ENCODE measurements around the gene PFN1. TPM values are rescaled to one million over a fixed set of nuclear protein-coding genes. Genes with fewer than 3 reads are reported as not detected.

PFN1 gene
- 2,069 to 3,159 TPM (median 3,031 TPM) in 5 replicates for total RNA-seq (2022; extraction: Qiagen RNA extraction; ENCODE audit: low read depth)

GRCh38 chr17:4948166-4948930, at the start of gene PFN1:
PFN1 (minus strand) TSS chr17:4948530; CDS start chr17:4948394, 136 bp downstream.

GRCh38 chr17:4997302-4998026, 49.1 kb upstream of the PFN1 start, which contains the start of the genes INCA1 and KIF1C:
INCA1 (minus strand) TSS chr17:4997522; CDS start chr17:4994437, 3,085 bp downstream.
KIF1C (plus strand) TSS chr17:4997950; CDS start chr17:5000247, 2,297 bp downstream.

GRCh38 chr17:4986951-4987766, 38.8 kb upstream of the PFN1 start, which contains the start of gene CAMTA2:
CAMTA2 (minus strand) TSS chr17:4987675; CDS start chr17:4986222, 1,453 bp downstream.

GRCh38 chr17:4967539-4968485, 19.5 kb upstream of the PFN1 start, which contains the start of gene SPAG7:
SPAG7 (minus strand) TSS chr17:4967817; CDS start chr17:4967804, 13 bp downstream.

GRCh38 chr17:4950746-4951204, 2.4 kb upstream of the PFN1 start, which contains the start of gene ENO3:
ENO3 (plus strand) TSS chr17:4951119; CDS start chr17:4951830, 711 bp downstream.

GRCh38 chr17:4939796-4940554, 8.4 kb downstream of the PFN1 start, which contains the start of the genes RNF167 and SLC25A11:
RNF167 (plus strand) TSS chr17:4940268; CDS start chr17:4940910, 642 bp downstream.
SLC25A11 (minus strand) TSS chr17:4940046; CDS start chr17:4939910, 136 bp downstream.

GRCh38 chr17:4931963-4932362, 16.4 kb downstream of the PFN1 start, which contains the start of gene GP1BA:
GP1BA (plus strand) TSS chr17:4932277; CDS start chr17:4932605, 328 bp downstream.

GRCh38 chr17:4903051-4903818, 45.1 kb downstream of the PFN1 start, which contains the start of gene CHRNE:
CHRNE (minus strand) TSS chr17:4903098; CDS start chr17:4903063, 35 bp downstream.

GRCh38 chr17:4899341-4900230, 48.7 kb downstream of the PFN1 start, which contains the start of gene C17orf107:
C17orf107 (plus strand) TSS chr17:4899536; CDS start chr17:4899763, 227 bp downstream.

Other genes with a start within 250 kb of the PFN1 start
- gene PELP1, start 244.4 kb downstream of the PFN1 start, total RNA-seq (2022; extraction: Qiagen RNA extraction; ENCODE audit: low read depth): 52.0 to 80.3 TPM (median 74.0 TPM) in 5 replicates
- gene ARRB2, start 237.9 kb downstream of the PFN1 start, total RNA-seq (2022; extraction: Qiagen RNA extraction; ENCODE audit: low read depth): 51.4 to 69.2 TPM (median 63.0 TPM) in 5 replicates
- 38.6 to 52.7 TPM (median 42.3 TPM) in 5 replicates for gene MED11, start 217.1 kb downstream of the PFN1 start, total RNA-seq (2022; extraction: Qiagen RNA extraction; ENCODE audit: low read depth)
- 0.41 to 0.65 TPM (median 0.52 TPM) in 5 replicates for gene ZMYND15, start 208.7 kb downstream of the PFN1 start, total RNA-seq (2022; extraction: Qiagen RNA extraction; ENCODE audit: low read depth)
- gene CXCL16, start 208.6 kb downstream of the PFN1 start, total RNA-seq (2022; extraction: Qiagen RNA extraction; ENCODE audit: low read depth): 11.6 to 20.8 TPM (median 17.1 TPM) in 5 replicates
- gene TM4SF5, start 176.6 kb downstream of the PFN1 start, total RNA-seq (2022; extraction: Qiagen RNA extraction; ENCODE audit: low read depth): 0.44 to 1.2 TPM (median 0.78 TPM) in 5 replicates
- gene VMO1, start 162.2 kb downstream of the PFN1 start, total RNA-seq (2022; extraction: Qiagen RNA extraction; ENCODE audit: low read depth): 0.94 to 1.7 TPM (median 1.5 TPM) in 4 of 5 replicates, not detected in the other
- gene GLTPD2, start 159.6 kb downstream of the PFN1 start, total RNA-seq (2022; extraction: Qiagen RNA extraction; ENCODE audit: low read depth): not detected in 5 replicates
- 391 to 521 TPM (median 476 TPM) in 5 replicates for gene PSMB6, start 152.4 kb downstream of the PFN1 start, total RNA-seq (2022; extraction: Qiagen RNA extraction; ENCODE audit: low read depth)
- gene PLD2, start 141.4 kb downstream of the PFN1 start, total RNA-seq (2022; extraction: Qiagen RNA extraction; ENCODE audit: low read depth): 17.2 to 31.6 TPM (median 24.7 TPM) in 5 replicates
- gene MINK1, start 115.2 kb downstream of the PFN1 start, total RNA-seq (2022; extraction: Qiagen RNA extraction; ENCODE audit: low read depth): 39.9 to 69.8 TPM (median 63.0 TPM) in 5 replicates
- gene C17orf107, start 49.0 kb downstream of the PFN1 start, total RNA-seq (2022; extraction: Qiagen RNA extraction; ENCODE audit: low read depth): 0.13 to 0.41 TPM (median 0.36 TPM) in 5 replicates
- gene CHRNE, start 45.4 kb downstream of the PFN1 start, total RNA-seq (2022; extraction: Qiagen RNA extraction; ENCODE audit: low read depth): 0.06 to 0.22 TPM (median 0.09 TPM) in 3 of 5 replicates, not detected in the others
- gene GP1BA, start 16.3 kb downstream of the PFN1 start, total RNA-seq (2022; extraction: Qiagen RNA extraction; ENCODE audit: low read depth): not detected in 5 replicates
- gene SLC25A11, start 8.5 kb downstream of the PFN1 start, total RNA-seq (2022; extraction: Qiagen RNA extraction; ENCODE audit: low read depth): 48.3 to 76.4 TPM (median 71.9 TPM) in 5 replicates
- gene RNF167, start 8.3 kb downstream of the PFN1 start, total RNA-seq (2022; extraction: Qiagen RNA extraction; ENCODE audit: low read depth): 100 to 159 TPM (median 135 TPM) in 5 replicates
- 41.5 to 63.2 TPM (median 48.4 TPM) in 5 replicates for gene ENO3, start 2.6 kb upstream of the PFN1 start, total RNA-seq (2022; extraction: Qiagen RNA extraction; ENCODE audit: low read depth)
- gene SPAG7, start 19.3 kb upstream of the PFN1 start, total RNA-seq (2022; extraction: Qiagen RNA extraction; ENCODE audit: low read depth): 71.7 to 94.4 TPM (median 78.1 TPM) in 5 replicates
- 24.5 to 43.4 TPM (median 34.9 TPM) in 5 replicates for gene CAMTA2, start 39.1 kb upstream of the PFN1 start, total RNA-seq (2022; extraction: Qiagen RNA extraction; ENCODE audit: low read depth)
- 1.1 to 2.4 TPM (median 1.5 TPM) in 5 replicates for gene INCA1, start 49.0 kb upstream of the PFN1 start, total RNA-seq (2022; extraction: Qiagen RNA extraction; ENCODE audit: low read depth)
- gene KIF1C, start 49.4 kb upstream of the PFN1 start, total RNA-seq (2022; extraction: Qiagen RNA extraction; ENCODE audit: low read depth): 95.3 to 132 TPM (median 116 TPM) in 5 replicates
- gene SLC52A1, start 86.9 kb upstream of the PFN1 start, total RNA-seq (2022; extraction: Qiagen RNA extraction; ENCODE audit: low read depth): 0.33 to 1.1 TPM (median 0.75 TPM) in 5 replicates
- gene ZFP3, start 129.9 kb upstream of the PFN1 start, total RNA-seq (2022; extraction: Qiagen RNA extraction; ENCODE audit: low read depth): 0.81 to 1.5 TPM (median 1.0 TPM) in 5 replicates
- 3.7 to 4.8 TPM (median 4.4 TPM) in 5 replicates for gene ZNF232, start 163.3 kb upstream of the PFN1 start, total RNA-seq (2022; extraction: Qiagen RNA extraction; ENCODE audit: low read depth)
- gene USP6, start 167.5 kb upstream of the PFN1 start, total RNA-seq (2022; extraction: Qiagen RNA extraction; ENCODE audit: low read depth): 0.04 to 0.07 TPM (median 0.04 TPM) in 3 of 5 replicates, not detected in the others
- gene ZNF594, start 243.3 kb upstream of the PFN1 start, total RNA-seq (2022; extraction: Qiagen RNA extraction; ENCODE audit: low read depth): 1.3 to 2.5 TPM (median 1.5 TPM) in 5 replicates

All from A549 treated with ZK216348 at 1 μM for 4 hours (cell line).